Thoracic aorta (tissue), 2 donors: ENCODE measurements around the gene FNIP2. TPM values are rescaled to one million over a fixed set of nuclear protein-coding genes. Genes with fewer than 3 reads are reported as not detected.

Experiments used
- ATAC-seq: fragments of 150-250 bp; one replicate; pipeline ENCODE4 v1.8.0; 2017; ENCODE audit warnings: low read depth; ENCODE audit not compliant: insufficient number of reproducible peaks, low FRiP score
- DNase-seq: peaks from one replicate; pipeline ENCODE4 v3.0.0-alpha.2; 2020; ENCODE audit warnings: low spot score
- H3K27ac ChIP-seq, 2 donors: fragments of 200-600 bp; sonication (generic); 1 replicate in 1 of 2; 2 replicates in 1 of 2; pipeline ENCODE4 v1.5.1; 2016; ENCODE audit warnings: mild to moderate bottlenecking in 2 of 2, moderate library complexity in 2 of 2
- H3K27me3 ChIP-seq: fragments of 200-600 bp; sonication (generic); replicated peaks from 2 replicates; pipeline ENCODE4 v1.6.0; 2016; ENCODE audit warnings: mild to moderate bottlenecking; ENCODE audit not compliant: insufficient read depth
- H3K36me3 ChIP-seq: fragments of 200-600 bp; sonication (generic); one replicate; pipeline ENCODE4 v1.5.1; 2016
- H3K4me1 ChIP-seq, 2 donors: fragments of 200-600 bp; sonication (generic); 1 replicate in 1 of 2; 2 replicates in 1 of 2; pipeline versions ENCODE4 v1.5.1 to v1.6.0; 2016; ENCODE audit warnings: low read depth in 2 of 2, mild to moderate bottlenecking in 1 of 2; ENCODE audit not compliant: control insufficient read depth in 1 of 2
- H3K4me3 ChIP-seq: fragments of 200-600 bp; sonication (generic); 2 replicates; pipeline ENCODE4 v1.5.1; 2016; ENCODE audit warnings: mild to moderate bottlenecking
- H3K9me3 ChIP-seq: fragments of 200-600 bp; sonication (generic); 2 replicates; pipeline ENCODE4 v1.5.1; 2016
- total RNA-seq, 2 donors: library from RNA; depleted of rRNA; stranded (reverse); fragments of >200 nt; gene quantifications; one replicate each; pipeline versions ENCODE4 v1.1.0 to v1.2.3, GENCODE V29; 2016
- TF ChIP-seq, protein P1 (sequence below): fragments of 200-600 bp; sonication (generic); IDR thresholded peaks from one replicate; pipeline ENCODE4 v1.5.1; 2019; ENCODE audit warnings: antibody characterized with exemption

Gene FNIP2
- total RNA-seq, 2 donors from 2014 or later: 47.9 to 121 TPM

DNA sequence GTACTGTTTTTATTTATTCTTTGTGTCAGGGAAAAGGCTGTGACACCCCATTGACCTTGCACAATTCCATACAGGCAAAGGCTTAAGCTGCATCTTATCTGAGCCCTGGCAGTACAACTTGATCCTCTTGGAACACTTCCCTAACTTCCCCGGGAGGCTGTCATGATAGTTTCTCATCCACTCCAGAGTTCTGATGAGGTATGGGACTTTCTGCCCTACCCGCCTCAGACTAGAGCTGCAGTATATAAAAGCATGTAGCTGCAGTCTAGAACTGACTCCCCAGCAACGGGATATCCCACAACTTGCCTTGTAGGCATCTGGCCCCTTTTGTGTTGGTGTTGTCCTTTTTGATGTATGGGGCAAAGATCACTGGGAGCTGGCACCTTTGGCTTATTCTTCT is 72.7 kb downstream of the FNIP2 start:
- H3K9me3 ChIP-seq: no peaks in the 10 kb centered on the region
- H3K27ac ChIP-seq: no peak overlapping the region

DNA sequence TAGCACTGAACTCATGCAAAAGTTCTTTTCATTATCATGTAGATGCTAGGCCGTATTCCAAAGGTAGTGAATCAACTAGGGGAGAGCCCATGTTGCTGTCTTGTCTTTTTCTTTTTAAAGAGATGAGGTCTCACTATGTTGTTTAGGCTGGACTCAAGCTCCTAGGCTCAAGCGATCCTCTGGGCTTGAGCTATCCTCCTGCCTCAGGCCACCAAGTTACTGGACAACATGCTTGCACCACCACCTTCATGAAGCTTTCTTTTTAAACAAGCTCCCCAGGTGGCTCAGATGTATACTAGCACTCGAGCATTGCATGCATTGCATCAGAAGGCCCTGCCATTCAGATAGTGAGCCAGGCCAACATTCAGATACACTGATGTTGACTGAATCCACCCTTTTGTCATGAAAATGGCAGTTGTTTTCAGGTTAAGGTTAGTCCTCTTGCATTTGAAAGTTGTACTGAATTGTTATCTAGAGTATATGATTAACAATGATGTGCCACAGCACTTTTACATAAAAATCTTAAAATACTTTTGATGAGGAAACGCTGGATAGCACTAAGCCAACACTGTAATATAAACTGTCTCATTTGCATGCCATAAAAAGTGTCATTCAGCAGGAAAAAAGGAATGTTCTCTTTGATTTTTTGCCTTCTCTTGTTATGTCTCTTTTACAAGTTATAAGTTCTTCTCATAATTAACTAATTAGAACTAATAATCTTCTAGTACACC is 76.7 kb downstream of the FNIP2 start:
- ATAC-seq: no peak

More for the DNA sequence above, 72.7 kb downstream of the FNIP2 start:
- H3K4me3 ChIP-seq: no peak overlapping the region
- no peaks in the 10 kb centered on the region for H3K27me3 ChIP-seq
- H3K4me1 ChIP-seq: no peaks in the 10 kb centered on the region
- TF ChIP-seq, protein P1, sequence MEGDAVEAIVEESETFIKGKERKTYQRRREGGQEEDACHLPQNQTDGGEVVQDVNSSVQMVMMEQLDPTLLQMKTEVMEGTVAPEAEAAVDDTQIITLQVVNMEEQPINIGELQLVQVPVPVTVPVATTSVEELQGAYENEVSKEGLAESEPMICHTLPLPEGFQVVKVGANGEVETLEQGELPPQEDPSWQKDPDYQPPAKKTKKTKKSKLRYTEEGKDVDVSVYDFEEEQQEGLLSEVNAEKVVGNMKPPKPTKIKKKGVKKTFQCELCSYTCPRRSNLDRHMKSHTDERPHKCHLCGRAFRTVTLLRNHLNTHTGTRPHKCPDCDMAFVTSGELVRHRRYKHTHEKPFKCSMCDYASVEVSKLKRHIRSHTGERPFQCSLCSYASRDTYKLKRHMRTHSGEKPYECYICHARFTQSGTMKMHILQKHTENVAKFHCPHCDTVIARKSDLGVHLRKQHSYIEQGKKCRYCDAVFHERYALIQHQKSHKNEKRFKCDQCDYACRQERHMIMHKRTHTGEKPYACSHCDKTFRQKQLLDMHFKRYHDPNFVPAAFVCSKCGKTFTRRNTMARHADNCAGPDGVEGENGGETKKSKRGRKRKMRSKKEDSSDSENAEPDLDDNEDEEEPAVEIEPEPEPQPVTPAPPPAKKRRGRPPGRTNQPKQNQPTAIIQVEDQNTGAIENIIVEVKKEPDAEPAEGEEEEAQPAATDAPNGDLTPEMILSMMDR: no peak
- no peak for DNase-seq
- H3K36me3 ChIP-seq: peaks cover 3% of the 10 kb centered on the region
- no peak for ATAC-seq

DNA sequence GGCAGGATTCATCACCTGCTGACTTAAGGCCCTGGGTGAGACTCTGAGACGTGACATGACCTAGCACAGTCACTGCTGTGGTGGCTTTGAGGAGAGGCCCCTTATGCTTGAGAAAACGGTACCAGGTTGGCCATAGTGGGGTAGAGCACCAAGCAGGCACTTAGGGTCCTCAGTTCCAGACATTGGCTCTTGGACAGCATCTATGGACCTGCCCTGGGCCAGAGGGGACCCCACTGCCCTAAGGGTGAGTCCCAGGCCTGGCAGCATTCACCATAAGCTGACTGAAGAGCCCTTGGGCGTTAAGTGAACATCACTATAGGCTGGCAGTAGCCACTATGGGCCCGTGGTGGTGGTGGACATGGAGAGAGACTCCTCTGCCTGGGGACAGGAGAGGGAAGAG is 78.7 kb downstream of the FNIP2 start:
- H3K27me3 ChIP-seq: no peaks in the 10 kb centered on the region
- no peaks in the 10 kb centered on the region for H3K4me1 ChIP-seq
- H3K27ac ChIP-seq: no peak overlapping the region
- no peaks in the 10 kb centered on the region for H3K9me3 ChIP-seq
- DNase-seq (no peak), ATAC-seq (no peak)
- peaks cover 23% of the 10 kb centered on the region for H3K36me3 ChIP-seq
- H3K4me3 ChIP-seq: no peak overlapping the region
- TF ChIP-seq, protein P1: no peak

More for the DNA sequence above, 76.7 kb downstream of the FNIP2 start:
- H3K4me1 ChIP-seq: no peaks in the 10 kb centered on the region
- no peak overlapping the region for H3K27ac ChIP-seq
- TF ChIP-seq, protein P1: no peak
- H3K9me3 ChIP-seq: no peaks in the 10 kb centered on the region
- H3K36me3 ChIP-seq: peaks cover 19% of the 10 kb centered on the region
- no peak for DNase-seq
- H3K4me3 ChIP-seq: no peak overlapping the region
- H3K27me3 ChIP-seq: no peaks in the 10 kb centered on the region

DNA sequence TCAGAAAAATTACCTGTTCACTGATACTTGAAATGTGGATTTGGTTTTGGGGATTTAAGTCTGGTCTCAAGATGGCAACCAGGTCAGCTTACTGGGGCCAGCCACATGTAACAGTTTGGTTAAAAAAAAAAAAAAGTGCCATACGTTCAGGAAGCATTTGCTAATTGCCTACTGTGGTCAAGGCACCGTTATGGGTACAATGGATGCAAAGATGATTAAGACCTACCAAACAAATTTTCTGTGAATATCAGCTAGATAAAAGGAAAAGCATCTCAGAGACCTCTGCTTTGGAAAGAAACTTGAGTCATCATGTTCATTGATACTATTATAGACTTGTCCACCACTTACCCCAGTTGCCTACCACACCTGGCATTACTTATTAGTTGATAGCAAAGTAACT is 80.9 kb downstream of the FNIP2 start:
- H3K27ac ChIP-seq: peak overlapping the region in 1 of 2 donors; percentile 6
- H3K36me3 ChIP-seq: peaks cover 23% of the 10 kb centered on the region
- no peaks in the 10 kb centered on the region for H3K27me3 ChIP-seq

DNA sequence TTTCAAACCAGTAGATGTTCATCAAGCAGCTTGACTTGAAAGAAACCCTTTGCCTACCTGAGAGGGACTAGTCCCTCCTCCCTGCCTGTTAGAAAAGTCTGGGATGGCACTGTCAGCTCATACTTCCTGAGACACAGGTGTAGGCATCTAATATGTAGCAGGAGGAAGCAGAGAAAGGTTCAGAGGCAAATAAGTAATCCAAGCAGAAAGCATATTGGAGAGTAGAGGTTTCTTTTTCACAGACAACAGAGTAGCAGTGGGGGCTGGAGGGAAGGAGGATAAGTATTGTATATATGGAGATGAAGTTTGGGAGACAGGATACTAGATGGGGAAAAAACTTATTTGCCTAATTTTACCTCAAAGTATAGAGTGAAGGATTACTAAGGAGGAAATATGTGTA is 81.5 kb downstream of the FNIP2 start:
- Histone ChIP-seq H3K36me3 (peaks cover 23% of the 10 kb centered on the region), H3K27me3 (no peaks in the 10 kb centered on the region), H3K9me3 (no peaks in the 10 kb centered on the region), H3K4me1 (no peaks in the 10 kb centered on the region), H3K4me3 (no peak overlapping the region), H3K27ac (peak overlapping the region; percentile 6 to 25)
- ATAC-seq (no peak), DNase-seq (no peak)
- TF ChIP-seq, protein P1: no peak

More for the DNA sequence above, 80.9 kb downstream of the FNIP2 start:
- DNase-seq (no peak), ATAC-seq (no peak)
- TF ChIP-seq, protein P1: no peak
- Histone ChIP-seq H3K4me3 (no peak overlapping the region), H3K4me1 (no peaks in the 10 kb centered on the region), H3K9me3 (no peaks in the 10 kb centered on the region)
